A673 (cell line): ENCODE results near the gene ZNF823. TPM values are rescaled to one million over a fixed set of nuclear protein-coding genes. Genes with fewer than 3 reads are reported as not detected.

Source experiments
- BruUV-seq: library from RNA; stranded (reverse); fragments of 400-500 nt; replicated peaks from 2 replicates; lab custom pipeline; 2021; lab: Mats Ljungman, UMichigan
- CTCF ChIA-PET: fragments of 300-600 bp; sonication (Branson Sonifier 250); formaldehyde crosslinking; loops from one replicate; lab custom pipeline; 2022; ENCODE audit warnings: antibody characterized with exemption; lab: Charles Lee
- POLR2A ChIA-PET: fragments of 300-600 bp; sonication (Branson Sonifier 250); formaldehyde crosslinking; loops from one replicate; lab custom pipeline; 2022; ENCODE audit warnings: antibody characterized with exemption; ENCODE audit not compliant: low non-redundant PET; lab: Charles Lee
- DNase-seq: peaks from one replicate; pipeline ENCODE4 v3.0.0-alpha.2; 2015; ENCODE audit warnings: low spot score
- H3K27ac ChIP-seq: fragments of 200-600 bp; sonication (generic); 2 replicates; pipeline ENCODE4 v1.5.1; 2016; ENCODE audit warnings: mixed run types, low read depth, mild to moderate bottlenecking, mixed read lengths, antibody characterized with exemption, low read length; ENCODE audit not compliant: poor library complexity, severe bottlenecking
- H3K27me3 ChIP-seq: fragments of 200-600 bp; sonication (generic); replicated peaks from 2 replicates; pipeline ENCODE4 v1.6.1; 2017; ENCODE audit warnings: mixed run types, low read depth, mild to moderate bottlenecking, mixed read lengths, antibody characterized with exemption, low read length; ENCODE audit not compliant: insufficient read depth, poor library complexity
- H3K36me3 ChIP-seq: fragments of 200-600 bp; sonication (generic); 2 replicates; pipeline ENCODE4 v1.6.1; 2016; ENCODE audit warnings: mixed run types, mild to moderate bottlenecking, mixed read lengths, antibody characterized with exemption, low read length; ENCODE audit not compliant: insufficient read depth, poor library complexity, severe bottlenecking
- H3K4me1 ChIP-seq: fragments of 200-600 bp; sonication (generic); 2 replicates; pipeline ENCODE4 v1.6.1; 2017; ENCODE audit warnings: mixed run types, mild to moderate bottlenecking, mixed read lengths, antibody characterized with exemption, low read length; ENCODE audit not compliant: insufficient read depth, poor library complexity, severe bottlenecking
- H3K4me3 ChIP-seq: fragments of 200-600 bp; sonication (generic); 2 replicates; pipeline ENCODE4 v1.5.1; 2016; ENCODE audit warnings: low read depth, mixed run types, mild to moderate bottlenecking, mixed read lengths, low read length; ENCODE audit not compliant: poor library complexity, severe bottlenecking
- H3K9me3 ChIP-seq: fragments of 200-600 bp; sonication (generic); 2 replicates; pipeline ENCODE4 v1.6.1; 2016; ENCODE audit warnings: mixed run types, low read depth, mild to moderate bottlenecking, mixed read lengths, antibody characterized with exemption, low read length; ENCODE audit not compliant: poor library complexity, severe bottlenecking
- CTCF ChIP-seq: fragments of 300-800, 200-600 bp; sonication (generic); conservative IDR thresholded peaks from 2 replicates; pipeline ENCODE4 v1.5.1; 2017; ENCODE audit warnings: low read depth, mild to moderate bottlenecking, antibody characterized with exemption, low read length, moderate library complexity, mixed read lengths
- EZH2 ChIP-seq: fragments of 200-600 bp; sonication (generic); IDR thresholded peaks from 2 replicates; pipeline ENCODE4 v1.6.1; 2017; ENCODE audit warnings: borderline replicate concordance, low read depth, mild to moderate bottlenecking, mixed read lengths, antibody characterized with exemption, low read length; ENCODE audit not compliant: poor library complexity, severe bottlenecking
- intact Hi-C: fragments of 100-400 bp; cut with micrococcal nuclease; formaldehyde crosslinking; loops from one replicate; pipeline ENCODE4 v1.10.0; 2022; ENCODE audit not compliant: unreplicated experiment
- total RNA-seq: library from RNA; stranded (reverse); gene quantifications from 2 replicates; pipeline ENCODE4 v1.2.3, GENCODE V29; 2021

ZNF823 gene
- total RNA-seq, 1 experiment from 2014 or later, result 8.4 TPM

- Histone ChIP-seq H3K4me3 (no peak overlapping the region), H3K4me1 (no peaks in the 10 kb centered on the region), H3K27ac (no peak overlapping the region), H3K9me3 (peaks cover 31% of the 10 kb centered on the region), H3K36me3 (no peaks in the 10 kb centered on the region), H3K27me3 (no peaks in the 10 kb centered on the region)
- intact Hi-C loops, result no loop called here
- ChIA-PET POLR2A (no interaction called here), CTCF (interaction anchor here (0.6 kb wide), 1 partner anchor 9 kb away, joined by 3 read pairs; no protein-coding TSS in a partner anchor)
- BruUV-seq, result no TSS peak
- DNase-seq, result no peak
- TF ChIP-seq EZH2 (no peak), CTCF (no peak)
Measured at GRCh38 chr19:11756965-11757364, 18.2 kb upstream of the ZNF823 start.

DNA sequence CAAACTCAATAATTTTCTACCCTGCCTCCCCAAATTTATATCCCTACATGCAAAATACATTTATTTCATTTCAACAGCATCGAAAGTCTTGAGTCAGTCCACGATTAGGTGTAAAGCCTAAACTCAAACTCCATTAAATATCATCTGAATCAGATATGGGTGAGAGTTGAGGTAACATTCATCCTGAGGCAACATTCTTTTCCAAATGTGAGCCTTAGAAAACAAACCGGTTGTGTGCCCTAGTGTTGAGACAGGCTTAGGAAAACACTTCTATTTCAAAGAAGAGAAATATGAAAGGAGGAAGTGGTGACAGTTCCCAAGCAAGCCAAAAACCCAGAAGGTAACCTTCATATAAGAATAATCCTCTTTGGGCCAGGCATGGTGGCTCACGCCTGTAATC lies 15.9 kb upstream of the ZNF823 start:
- intact Hi-C loops, result no loop called here
- no peak for DNase-seq
- Histone ChIP-seq H3K36me3 (no peaks in the 10 kb centered on the region), H3K4me1 (no peaks in the 10 kb centered on the region), H3K9me3 (peaks cover 42% of the 10 kb centered on the region), H3K27ac (no peak overlapping the region), H3K27me3 (no peaks in the 10 kb centered on the region), H3K4me3 (no peak overlapping the region)
- ChIA-PET POLR2A (no interaction called here), CTCF (no interaction called here)
- BruUV-seq, result no TSS peak
- no peak for TF ChIP-seq CTCF
- no peak for TF ChIP-seq EZH2

GRCh38 chr19:11752244-11752736 lies 13.5 kb upstream of the ZNF823 start:
- Histone ChIP-seq H3K27ac (no peak overlapping the region), H3K27me3 (no peaks in the 10 kb centered on the region), H3K4me3 (no peak overlapping the region), H3K4me1 (no peaks in the 10 kb centered on the region), H3K36me3 (no peaks in the 10 kb centered on the region), H3K9me3 (peaks cover 45% of the 10 kb centered on the region)
- TF ChIP-seq CTCF (no peak), EZH2 (no peak)
- CTCF ChIA-PET, result interaction anchor here (1.2 kb wide), 1 partner anchor 46 kb away, joined by 4 read pairs; the partner anchor contains the start of gene ZNF491
- POLR2A ChIA-PET, result no interaction called here
- no peak for DNase-seq
- BruUV-seq, result no TSS peak
- intact Hi-C loops, result no loop called here
